ENCODE results near the gene NOXA1. TPM values are rescaled to one million over a fixed set of nuclear protein-coding genes. Genes with fewer than 3 reads are reported as not detected.
A peak's percentile ranks its signal among the peaks of the same experiment; 100 is the strongest.

The NOXA1 gene
- total and polyA plus RNA-seq, 7 donors = 0.43 to 5.1 (median 1.0) TPM

- TF ChIP-seq CTCF (IDR thresholded peaks at IDR 0.05) = no peak
- ATAC-seq = no peak
- peaks cover 0 to 46% of the 10 kb centered on the region in 2 donors for H3K36me3 ChIP-seq (ENCODE audit: insufficient read depth in 1 of 2, low read depth in 1 of 2)
- peaks cover 8% of the 10 kb centered on the region for H3K4me1 ChIP-seq
- no peaks in the 10 kb centered on the region for H3K9me3 ChIP-seq
- 92 to 94% (median 94%) methylated on average over 27 to 31 of the region's 31 CpGs for WGBS, 3 donors
- intact Hi-C loops (cut with DNase I) = no loop called here
- H3K4me3 ChIP-seq = no peak overlapping the region
- H3K27ac ChIP-seq = no peak overlapping the region
- DNase-seq = peak; percentile 17 to 50
- no peaks in the 10 kb centered on the region for H3K27me3 ChIP-seq (ENCODE audit: insufficient read depth in 3 of 3, low read length in 2 of 3)
Measured at GRCh38 chr9:137460363-137461315, 37.4 kb downstream of the NOXA1 start.

DNA sequence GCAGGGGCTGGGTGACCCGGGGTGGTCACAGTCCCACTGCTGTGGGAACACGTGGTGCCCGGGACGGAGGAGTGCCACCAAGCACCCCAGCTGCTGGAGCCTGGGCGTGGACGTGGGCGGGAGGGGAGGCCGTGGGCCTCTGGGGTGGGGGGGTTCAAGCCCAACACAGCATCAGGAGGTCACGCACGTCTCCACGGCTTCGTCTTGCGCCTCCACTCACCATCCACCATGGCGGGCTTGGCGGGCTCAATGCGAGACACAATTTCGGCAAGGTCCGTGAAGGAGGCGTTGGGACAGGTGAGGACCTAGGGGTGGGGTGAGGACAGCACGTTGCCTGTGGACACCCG is 38.1 kb downstream of the NOXA1 start:
- intact Hi-C loops (cut with DNase I) = no loop called here
- peak in 1 of 2 donors; percentile 50 for DNase-seq
- 89 to 97% (median 92%) methylated on average over 19 to 21 of the region's 21 CpGs for WGBS, 3 donors
- no peak for ATAC-seq
- Histone ChIP-seq H3K4me1 (peaks cover 8% of the 10 kb centered on the region), H3K4me3 (no peak overlapping the region), H3K27ac (no peak overlapping the region), H3K9me3 (no peaks in the 10 kb centered on the region), H3K36me3 (ENCODE audit: insufficient read depth in 1 of 2, low read depth in 1 of 2) (peaks cover 0 to 39% of the 10 kb centered on the region in 2 donors), H3K27me3 (ENCODE audit: insufficient read depth in 3 of 3, low read length in 2 of 3) (no peaks in the 10 kb centered on the region)
- TF ChIP-seq CTCF (IDR thresholded peaks at IDR 0.05) = no peak

DNA sequence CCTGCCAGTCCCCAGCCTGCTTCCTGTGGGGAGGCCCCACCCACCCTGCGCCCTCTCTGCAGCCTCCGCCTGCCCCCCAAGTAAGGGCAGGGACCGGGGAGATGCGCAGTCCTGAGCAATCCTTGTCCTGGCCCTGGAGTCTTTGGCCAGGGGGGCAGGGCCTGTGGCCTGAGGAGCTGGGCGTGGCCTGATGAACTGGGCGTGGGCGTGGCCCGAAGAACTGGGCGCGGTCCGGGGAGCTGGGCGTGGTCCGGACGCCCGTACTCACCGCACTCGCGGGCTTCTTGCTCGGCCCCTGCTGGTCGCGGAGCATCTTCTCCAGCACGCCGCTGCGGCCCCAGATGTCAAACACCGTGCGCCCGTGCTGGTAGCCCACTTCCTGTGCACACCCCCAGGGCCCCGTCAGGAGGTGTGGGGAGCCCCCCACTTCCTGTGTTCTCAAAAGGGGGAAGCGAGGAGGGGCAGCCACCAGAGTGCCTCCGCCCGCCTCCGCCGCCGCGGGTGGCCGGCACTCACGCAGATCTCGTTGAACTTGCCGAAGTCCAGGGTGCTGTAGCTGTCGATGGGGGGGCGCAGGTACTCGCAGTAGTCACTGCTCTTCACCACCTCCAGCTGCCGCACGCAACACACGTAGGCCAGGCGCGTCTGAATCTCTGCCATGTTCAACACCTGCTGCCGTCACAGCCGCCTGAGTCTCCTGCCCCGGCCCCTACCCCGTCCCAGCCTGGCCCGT is 38.6 kb downstream of the NOXA1 start:
- Histone ChIP-seq H3K36me3 (ENCODE audit: insufficient read depth in 1 of 2, low read depth in 1 of 2) (peaks cover 0 to 34% of the 10 kb centered on the region in 2 donors), H3K9me3 (no peaks in the 10 kb centered on the region), H3K27me3 (ENCODE audit: insufficient read depth in 3 of 3, low read length in 2 of 3) (no peaks in the 10 kb centered on the region), H3K27ac (no peak overlapping the region), H3K4me1 (peaks cover 8% of the 10 kb centered on the region), H3K4me3 (no peak overlapping the region)
- DNase-seq (peak; percentile 51 to 79), ATAC-seq (no peak)
- no peak for TF ChIP-seq CTCF (IDR thresholded peaks at IDR 0.05)
- intact Hi-C loops (cut with DNase I) = no loop called here
- 67 to 87% (median 86%) methylated on average over 44 to 52 of the region's 52 CpGs for WGBS, 3 donors

DNA sequence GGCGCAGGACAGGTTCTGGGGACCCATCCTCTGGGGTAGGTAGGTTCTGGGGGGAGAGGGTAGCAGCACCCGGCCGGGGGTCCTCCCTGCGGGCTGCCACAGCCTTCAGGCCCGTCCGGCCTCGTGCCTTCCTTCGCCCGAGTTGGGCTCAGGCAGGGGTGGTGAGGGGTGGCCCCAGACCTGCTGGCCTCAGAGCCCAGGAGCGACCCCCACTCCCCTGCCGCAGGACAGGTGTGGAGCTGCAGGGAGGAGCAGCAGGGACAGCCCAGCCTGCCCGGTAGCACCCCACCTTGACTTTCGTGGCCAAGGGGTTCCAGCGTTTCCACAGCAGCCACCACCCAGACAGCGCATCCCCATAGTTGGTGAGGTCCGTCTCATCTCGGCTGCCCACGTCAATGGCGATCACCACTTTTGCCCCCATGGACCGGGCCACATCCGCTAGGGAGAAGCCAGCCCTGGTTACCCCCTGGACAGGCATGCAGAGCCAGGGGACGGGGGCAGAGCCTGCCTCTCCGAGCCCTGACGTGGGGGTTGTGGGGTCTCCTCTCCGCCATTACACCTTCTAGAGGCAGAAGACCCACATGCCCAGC is 39.3 kb downstream of the NOXA1 start:
- no peaks in the 10 kb centered on the region for H3K27me3 ChIP-seq (ENCODE audit: insufficient read depth in 3 of 3, low read length in 2 of 3)
- intact Hi-C loops (cut with DNase I) = no loop called here
- no peaks in the 10 kb centered on the region for H3K9me3 ChIP-seq
- H3K4me3 ChIP-seq = no peak overlapping the region
- DNase-seq (peak; percentile 16 to 51), ATAC-seq (no peak)
- peaks cover 0 to 32% of the 10 kb centered on the region in 2 donors for H3K36me3 ChIP-seq (ENCODE audit: insufficient read depth in 1 of 2, low read depth in 1 of 2)
- 92 to 94% (median 94%) methylated on average over 21 to 25 of the region's 25 CpGs for WGBS, 3 donors
- H3K4me1 ChIP-seq = peaks cover 8% of the 10 kb centered on the region
- no peak for TF ChIP-seq CTCF (IDR thresholded peaks at IDR 0.05)
- H3K27ac ChIP-seq = no peak overlapping the region
